HepG2 (cell line): Measurements from ENCODE around the gene QKI. TPM values are rescaled to one million over a fixed set of nuclear protein-coding genes. Genes with fewer than 3 reads are reported as not detected.

Experiments used
- DNMT1 ChIP-seq: sonication (generic); formaldehyde crosslinking; IDR thresholded peaks from 2 replicates; pipeline ENCODE4 v1.5.1; 2020; ENCODE audit warnings: mild to moderate bottlenecking, missing genetic modification reagents
- DR1 ChIP-seq: sonication (generic); formaldehyde crosslinking; IDR thresholded peaks from 2 replicates; pipeline ENCODE4 v1.8.0; 2021; ENCODE audit warnings: mild to moderate bottlenecking, missing genetic modification reagents, inconsistent platforms
- FOXP1 ChIP-seq, 2 experiments: fragments of 450-650 bp in 1 of 2; IDR thresholded peaks; 2 replicates each; pipeline ENCODE4 v1.6.1; 2017 to 2018; ENCODE audit warnings: antibody characterized with exemption in 1 of 2
- HDAC1 ChIP-seq: sonication (generic); formaldehyde crosslinking; IDR thresholded peaks from 2 replicates; pipeline ENCODE4 v1.5.1; 2020; ENCODE audit warnings: mild to moderate bottlenecking, missing genetic modification reagents
- HOXA7 ChIP-seq: sonication (generic); formaldehyde crosslinking; IDR thresholded peaks from 2 replicates; pipeline ENCODE4 v1.8.1; 2022; ENCODE audit warnings: mild to moderate bottlenecking, missing genetic modification reagents, moderate library complexity
- POLR2AphosphoS2 ChIP-seq: IDR thresholded peaks from 2 replicates; pipeline ENCODE4 v1.6.1; 2011; ENCODE audit warnings: low read depth, low read length, improper control_type of control experiment
- SMARCC2 ChIP-seq: fragments of 450-650 bp; IDR thresholded peaks from 2 replicates; pipeline ENCODE4 v1.6.1; 2017; ENCODE audit warnings: antibody characterized with exemption, mild to moderate bottlenecking
- TP53 ChIP-seq: sonication (generic); formaldehyde crosslinking; conservative IDR thresholded peaks from 2 replicates; pipeline ENCODE4 v1.4.0; 2020; ENCODE audit warnings: missing genetic modification reagents
- ZBTB3 ChIP-seq: sonication (generic); formaldehyde crosslinking; IDR thresholded peaks from 2 replicates; pipeline ENCODE4 v1.4.0; 2020; ENCODE audit warnings: low read depth, mild to moderate bottlenecking, moderate library complexity, missing genetic modification reagents, borderline replicate concordance
- ZBTB38 ChIP-seq: sonication (generic); formaldehyde crosslinking; IDR thresholded peaks from 2 replicates; pipeline ENCODE4 v1.5.1; 2020; ENCODE audit warnings: mild to moderate bottlenecking, missing genetic modification reagents
- ZMYM4 ChIP-seq: sonication (generic); formaldehyde crosslinking; IDR thresholded peaks from 2 replicates; pipeline ENCODE4 v1.8.1; 2023; ENCODE audit warnings: mild to moderate bottlenecking, missing genetic modification reagents
- ZNF256 ChIP-seq: sonication (generic); formaldehyde crosslinking; conservative IDR thresholded peaks from 2 replicates; pipeline ENCODE4 v1.4.0; 2020; ENCODE audit warnings: missing genetic modification reagents
- ZNF30 ChIP-seq: sonication (generic); formaldehyde crosslinking; IDR thresholded peaks from 2 replicates; pipeline ENCODE4 v1.5.0; 2020; ENCODE audit warnings: mild to moderate bottlenecking, missing genetic modification reagents
- polyA plus RNA-seq, 8 experiments: library from polyadenylated mRNA; depleted of rRNA in 3 of 8; stranded (reverse) in 7 of 8; unstranded in 1 of 8; fragments of >200 nt; fragmentation: Illumina TruSeq in 4 of 8; extraction: Trizol in 4 of 8; gene quantifications; 2 replicates each; pipeline versions ENCODE4 v1.2.1 to v1.2.3, GENCODE V29; 2011 to 2016; ENCODE audit warnings: low read depth in 4 of 8, missing spikeins in 1 of 8, mixed read lengths in 1 of 8; ENCODE audit not compliant: insufficient read depth in 1 of 8
- total RNA-seq, 5 experiments: library from RNA; depleted of rRNA; stranded (reverse); fragments of >200 nt; fragmentation: Illumina TruSeq; extraction: Trizol; gene quantifications; 2 replicates each; pipeline ENCODE4 v1.2.3, GENCODE V29; 2016; ENCODE audit warnings: low read depth in 1 of 5
- TF ChIP-seq, protein P1 (sequence below): sonication (generic); formaldehyde crosslinking; IDR thresholded peaks from 2 replicates; pipeline ENCODE4 v1.9.0; 2022; ENCODE audit warnings: missing genetic modification reagents, mild to moderate bottlenecking, borderline replicate concordance
- TF ChIP-seq, protein P2 (sequence below), 2 experiments: sonication (generic) in 1 of 2; formaldehyde crosslinking in 1 of 2; IDR thresholded peaks; 2 replicates each; pipeline versions ENCODE4 v1.4.0 to v1.6.1; 2018 to 2020; ENCODE audit warnings: missing genetic modification reagents in 2 of 2, borderline replicate concordance in 1 of 2, low read depth in 1 of 2, mild to moderate bottlenecking in 1 of 2, missing biosample characterization in 1 of 2
- TF ChIP-seq, protein P3 (sequence below): sonication (generic); formaldehyde crosslinking; IDR thresholded peaks from 2 replicates; pipeline ENCODE4 v1.4.0; 2020; ENCODE audit warnings: mild to moderate bottlenecking, missing genetic modification reagents
- TF ChIP-seq, protein P4 (sequence below): sonication (generic); formaldehyde crosslinking; IDR thresholded peaks from 2 replicates; pipeline ENCODE4 v1.4.0; 2020; ENCODE audit warnings: missing genetic modification reagents, mild to moderate bottlenecking, borderline replicate concordance

QKI gene
- total and polyA plus RNA-seq, 2 of the 13 experiments (the other 11 are each of a cell fraction or from before 2014, with no cell fraction given): 136 to 137 TPM

DNA sequence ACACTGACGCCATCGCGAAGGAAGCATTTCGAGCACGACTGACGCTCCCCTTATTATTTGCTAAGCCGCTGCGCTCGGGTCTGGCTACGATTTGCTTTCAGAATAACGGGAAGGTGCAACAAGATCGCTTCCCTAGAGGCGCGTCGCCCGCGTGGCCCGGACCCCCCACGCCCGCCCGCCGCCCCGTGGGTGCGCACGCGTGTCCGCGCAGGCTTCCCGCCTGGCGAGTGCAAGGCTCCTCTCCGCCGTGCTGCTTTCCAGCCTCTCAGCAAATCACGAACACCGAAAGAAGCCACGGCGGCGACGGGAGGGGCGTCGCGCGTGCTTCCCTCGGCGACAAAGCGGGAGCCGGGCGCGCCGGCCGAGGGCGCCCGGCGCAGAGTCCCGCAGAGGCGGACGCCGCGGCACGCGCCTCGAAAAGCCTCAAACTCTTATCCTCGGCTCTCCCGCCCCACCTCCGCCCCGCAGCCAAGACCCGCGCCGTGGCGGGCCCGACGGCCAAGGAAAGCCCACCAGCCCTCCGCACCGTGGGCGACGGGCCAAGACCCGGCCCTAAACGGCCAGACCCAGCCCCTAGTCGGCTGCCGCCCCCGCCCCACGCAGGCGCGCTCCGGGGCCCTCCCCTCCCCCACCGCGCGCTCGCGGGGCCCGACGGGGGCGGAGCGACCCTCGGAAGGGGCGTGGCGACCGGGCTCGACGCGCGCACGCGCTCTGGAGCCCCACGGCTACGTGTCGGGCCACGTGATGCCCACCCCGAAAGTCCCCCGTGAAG, 987 bp upstream of the QKI start (continued):
- TF ChIP-seq, protein P1, sequence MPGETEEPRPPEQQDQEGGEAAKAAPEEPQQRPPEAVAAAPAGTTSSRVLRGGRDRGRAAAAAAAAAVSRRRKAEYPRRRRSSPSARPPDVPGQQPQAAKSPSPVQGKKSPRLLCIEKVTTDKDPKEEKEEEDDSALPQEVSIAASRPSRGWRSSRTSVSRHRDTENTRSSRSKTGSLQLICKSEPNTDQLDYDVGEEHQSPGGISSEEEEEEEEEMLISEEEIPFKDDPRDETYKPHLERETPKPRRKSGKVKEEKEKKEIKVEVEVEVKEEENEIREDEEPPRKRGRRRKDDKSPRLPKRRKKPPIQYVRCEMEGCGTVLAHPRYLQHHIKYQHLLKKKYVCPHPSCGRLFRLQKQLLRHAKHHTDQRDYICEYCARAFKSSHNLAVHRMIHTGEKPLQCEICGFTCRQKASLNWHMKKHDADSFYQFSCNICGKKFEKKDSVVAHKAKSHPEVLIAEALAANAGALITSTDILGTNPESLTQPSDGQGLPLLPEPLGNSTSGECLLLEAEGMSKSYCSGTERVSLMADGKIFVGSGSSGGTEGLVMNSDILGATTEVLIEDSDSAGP (CRISPR knock-in tag): peak; percentile 89
- TF ChIP-seq, protein P2, sequence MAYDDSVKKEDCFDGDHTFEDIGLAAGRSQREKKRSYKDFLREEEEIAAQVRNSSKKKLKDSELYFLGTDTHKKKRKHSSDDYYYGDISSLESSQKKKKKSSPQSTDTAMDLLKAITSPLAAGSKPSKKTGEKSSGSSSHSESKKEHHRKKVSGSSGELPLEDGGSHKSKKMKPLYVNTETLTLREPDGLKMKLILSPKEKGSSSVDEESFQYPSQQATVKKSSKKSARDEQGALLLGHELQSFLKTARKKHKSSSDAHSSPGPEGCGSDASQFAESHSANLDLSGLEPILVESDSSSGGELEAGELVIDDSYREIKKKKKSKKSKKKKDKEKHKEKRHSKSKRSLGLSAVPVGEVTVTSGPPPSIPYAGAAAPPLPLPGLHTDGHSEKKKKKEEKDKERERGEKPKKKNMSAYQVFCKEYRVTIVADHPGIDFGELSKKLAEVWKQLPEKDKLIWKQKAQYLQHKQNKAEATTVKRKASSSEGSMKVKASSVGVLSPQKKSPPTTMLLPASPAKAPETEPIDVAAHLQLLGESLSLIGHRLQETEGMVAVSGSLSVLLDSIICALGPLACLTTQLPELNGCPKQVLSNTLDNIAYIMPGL (CRISPR knock-in tag; IDR thresholded peaks at IDR 0.05; ENCODE audit: borderline replicate concordance in 1 of 2, low read depth in 1 of 2): peak in 1 of 2 experiments; percentile 84; a peak in 2 of 4 replicates
- no peak for TF ChIP-seq ZNF256 (CRISPR knock-in tag)
- TF ChIP-seq TP53 (CRISPR knock-in tag): no peak
- no peak for TF ChIP-seq POLR2AphosphoS2
- peak; percentile 41; the same call in 1 of the 2 replicates for TF ChIP-seq ZMYM4
- TF ChIP-seq ZBTB3: peak; percentile 57; the same call in 1 of the 2 replicates
- TF ChIP-seq, protein P3, sequence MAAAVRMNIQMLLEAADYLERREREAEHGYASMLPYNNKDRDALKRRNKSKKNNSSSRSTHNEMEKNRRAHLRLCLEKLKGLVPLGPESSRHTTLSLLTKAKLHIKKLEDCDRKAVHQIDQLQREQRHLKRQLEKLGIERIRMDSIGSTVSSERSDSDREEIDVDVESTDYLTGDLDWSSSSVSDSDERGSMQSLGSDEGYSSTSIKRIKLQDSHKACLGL (CRISPR knock-in tag): peak; percentile 63
- TF ChIP-seq, protein P4, sequence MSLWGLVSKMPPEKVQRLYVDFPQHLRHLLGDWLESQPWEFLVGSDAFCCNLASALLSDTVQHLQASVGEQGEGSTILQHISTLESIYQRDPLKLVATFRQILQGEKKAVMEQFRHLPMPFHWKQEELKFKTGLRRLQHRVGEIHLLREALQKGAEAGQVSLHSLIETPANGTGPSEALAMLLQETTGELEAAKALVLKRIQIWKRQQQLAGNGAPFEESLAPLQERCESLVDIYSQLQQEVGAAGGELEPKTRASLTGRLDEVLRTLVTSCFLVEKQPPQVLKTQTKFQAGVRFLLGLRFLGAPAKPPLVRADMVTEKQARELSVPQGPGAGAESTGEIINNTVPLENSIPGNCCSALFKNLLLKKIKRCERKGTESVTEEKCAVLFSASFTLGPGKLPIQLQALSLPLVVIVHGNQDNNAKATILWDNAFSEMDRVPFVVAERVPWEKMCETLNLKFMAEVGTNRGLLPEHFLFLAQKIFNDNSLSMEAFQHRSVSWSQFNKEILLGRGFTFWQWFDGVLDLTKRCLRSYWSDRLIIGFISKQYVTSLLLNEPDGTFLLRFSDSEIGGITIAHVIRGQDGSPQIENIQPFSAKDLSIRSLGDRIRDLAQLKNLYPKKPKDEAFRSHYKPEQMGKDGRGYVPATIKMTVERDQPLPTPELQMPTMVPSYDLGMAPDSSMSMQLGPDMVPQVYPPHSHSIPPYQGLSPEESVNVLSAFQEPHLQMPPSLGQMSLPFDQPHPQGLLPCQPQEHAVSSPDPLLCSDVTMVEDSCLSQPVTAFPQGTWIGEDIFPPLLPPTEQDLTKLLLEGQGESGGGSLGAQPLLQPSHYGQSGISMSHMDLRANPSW (CRISPR knock-in tag): no peak
- TF ChIP-seq ZNF30 (CRISPR knock-in tag): no peak
- no peak for TF ChIP-seq HOXA7 (CRISPR knock-in tag)
- TF ChIP-seq HDAC1 (CRISPR knock-in tag): peak; percentile 93
- TF ChIP-seq DNMT1: no peak; the same call in none of the 2 replicates
- peak; percentile 56; the same call in 1 of the 2 replicates for TF ChIP-seq ZBTB38 (CRISPR knock-in tag)
- no peak; the same call in 1 of the 2 replicates for TF ChIP-seq DR1 (CRISPR knock-in tag)
- TF ChIP-seq SMARCC2: no peak
- TF ChIP-seq FOXP1 (IDR thresholded peaks at IDR 0.05): no peak
- no peak for TF ChIP-seq FOXP1 (CRISPR knock-in tag; IDR thresholded peaks at IDR 0.05)
